VCaP (cell line): ENCODE results near the gene TARS2.

ENCODE experiments used
- H3K27ac ChIP-seq: fragments of 450-650 bp; 2 replicates; pipeline ENCODE4 v1.5.1; 2017
- TF ChIP-seq, protein P1 (sequence below): fragments of 450-650 bp; conservative IDR thresholded peaks from 2 replicates; pipeline ENCODE4 v1.5.1; 2017; ENCODE audit warnings: mild to moderate bottlenecking, moderate library complexity

TARS2 gene

DNA sequence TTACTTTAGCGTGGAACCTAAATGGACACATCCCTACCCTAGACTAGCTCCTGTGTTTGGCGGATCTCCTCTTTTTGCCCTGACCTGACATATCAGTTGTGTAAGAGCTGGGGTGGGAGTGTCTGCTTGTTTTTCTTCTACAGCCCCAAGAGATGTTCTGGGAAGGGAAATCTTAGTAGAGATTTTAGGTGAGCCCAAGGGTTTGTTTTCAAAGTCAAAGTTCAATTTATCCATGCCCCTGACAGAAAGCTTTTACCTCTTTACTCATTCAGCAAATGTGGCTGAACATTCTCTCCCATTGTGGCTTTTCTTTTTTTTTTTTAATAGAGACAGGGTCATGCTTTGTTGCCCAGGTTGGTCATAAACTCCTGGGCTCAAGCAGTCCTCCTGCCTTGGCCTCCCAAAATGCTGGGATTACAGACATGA, 7.3 kb upstream of the TARS2 start:
- TF ChIP-seq, protein P1, sequence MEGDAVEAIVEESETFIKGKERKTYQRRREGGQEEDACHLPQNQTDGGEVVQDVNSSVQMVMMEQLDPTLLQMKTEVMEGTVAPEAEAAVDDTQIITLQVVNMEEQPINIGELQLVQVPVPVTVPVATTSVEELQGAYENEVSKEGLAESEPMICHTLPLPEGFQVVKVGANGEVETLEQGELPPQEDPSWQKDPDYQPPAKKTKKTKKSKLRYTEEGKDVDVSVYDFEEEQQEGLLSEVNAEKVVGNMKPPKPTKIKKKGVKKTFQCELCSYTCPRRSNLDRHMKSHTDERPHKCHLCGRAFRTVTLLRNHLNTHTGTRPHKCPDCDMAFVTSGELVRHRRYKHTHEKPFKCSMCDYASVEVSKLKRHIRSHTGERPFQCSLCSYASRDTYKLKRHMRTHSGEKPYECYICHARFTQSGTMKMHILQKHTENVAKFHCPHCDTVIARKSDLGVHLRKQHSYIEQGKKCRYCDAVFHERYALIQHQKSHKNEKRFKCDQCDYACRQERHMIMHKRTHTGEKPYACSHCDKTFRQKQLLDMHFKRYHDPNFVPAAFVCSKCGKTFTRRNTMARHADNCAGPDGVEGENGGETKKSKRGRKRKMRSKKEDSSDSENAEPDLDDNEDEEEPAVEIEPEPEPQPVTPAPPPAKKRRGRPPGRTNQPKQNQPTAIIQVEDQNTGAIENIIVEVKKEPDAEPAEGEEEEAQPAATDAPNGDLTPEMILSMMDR: no peak
- no peak overlapping the region for H3K27ac ChIP-seq

DNA sequence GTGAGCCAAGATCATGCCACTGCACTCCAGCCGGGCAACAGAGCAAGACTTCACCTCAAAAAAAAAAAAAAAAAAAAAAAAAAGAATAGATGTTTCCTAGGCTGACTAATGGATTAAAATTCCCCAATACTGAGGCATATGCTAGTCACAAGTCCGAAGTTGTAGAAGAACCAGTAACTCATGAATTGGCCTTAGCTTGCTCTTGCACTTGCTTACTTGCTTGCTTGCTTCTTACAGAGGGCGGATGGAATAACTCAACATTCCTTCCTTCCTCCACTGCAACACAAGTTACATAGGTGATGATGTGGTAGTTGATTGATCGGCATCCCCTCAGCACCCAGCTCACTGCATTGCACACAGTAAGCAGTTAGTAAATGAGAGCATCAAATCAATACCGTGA, 2.8 kb upstream of the TARS2 start:
- H3K27ac ChIP-seq: no peak overlapping the region
- TF ChIP-seq, protein P1: no peak

DNA sequence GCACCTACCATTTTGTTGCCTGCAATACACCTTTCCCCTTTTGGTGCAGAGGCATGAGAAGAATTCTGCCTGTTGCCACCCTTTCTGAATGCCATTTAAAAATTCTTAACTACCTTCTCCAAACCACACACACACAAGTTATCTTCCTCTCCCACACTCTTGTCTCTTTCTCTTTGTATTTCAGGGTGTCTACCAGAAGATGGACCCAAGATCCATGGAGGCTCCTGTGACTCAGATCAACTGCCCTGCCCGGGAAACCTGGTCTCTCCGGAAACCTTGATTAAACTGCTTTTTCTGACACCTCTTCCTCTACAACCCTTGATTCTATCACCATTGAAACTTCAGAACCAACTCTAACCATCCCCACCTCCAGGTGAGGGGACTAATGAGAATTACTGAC, 2.4 kb upstream of the TARS2 start:
- no peak overlapping the region for H3K27ac ChIP-seq
- TF ChIP-seq, protein P1: peak; percentile 13; the same call in 1 of the 2 replicates

DNA sequence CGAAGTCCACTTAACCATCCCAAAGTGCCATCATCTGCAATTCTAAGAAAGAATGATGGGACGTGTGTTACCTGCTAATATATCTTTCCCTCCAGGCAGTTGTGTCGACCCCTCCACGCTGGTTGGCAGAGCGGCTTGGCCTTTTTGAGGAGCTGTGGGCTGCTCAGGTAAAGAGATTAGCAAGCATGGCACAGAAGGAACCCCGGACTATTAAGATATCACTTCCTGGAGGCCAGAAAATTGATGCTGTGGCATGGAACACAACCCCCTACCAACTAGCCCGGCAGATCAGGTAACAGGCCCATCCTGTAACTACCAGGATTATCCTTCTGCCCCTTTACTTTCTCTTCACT, 520 bp downstream of the TARS2 start:
- peak overlapping the region; percentile 78 for H3K27ac ChIP-seq
- TF ChIP-seq, protein P1: no peak

DNA sequence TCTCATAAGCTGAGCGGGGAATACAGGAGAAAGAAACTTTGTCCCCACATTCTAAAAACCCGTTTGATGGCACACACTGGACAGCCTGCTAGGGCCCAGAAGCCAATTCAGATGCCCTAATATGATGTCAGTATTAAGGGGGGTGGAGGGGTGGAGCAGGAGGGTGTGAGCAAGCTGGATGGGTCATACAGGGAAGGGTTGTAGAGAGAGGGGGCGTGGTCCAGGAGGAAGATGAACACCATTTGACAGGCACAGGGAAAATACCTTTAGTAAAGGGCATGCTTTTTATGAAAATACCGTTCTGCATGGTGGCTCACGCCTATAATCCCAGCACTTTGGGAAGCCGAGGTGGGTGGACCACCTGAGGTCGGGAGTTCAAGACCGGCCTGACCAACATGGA, 6.0 kb downstream of the TARS2 start:
- TF ChIP-seq, protein P1: no peak
- H3K27ac ChIP-seq: no peak overlapping the region

DNA sequence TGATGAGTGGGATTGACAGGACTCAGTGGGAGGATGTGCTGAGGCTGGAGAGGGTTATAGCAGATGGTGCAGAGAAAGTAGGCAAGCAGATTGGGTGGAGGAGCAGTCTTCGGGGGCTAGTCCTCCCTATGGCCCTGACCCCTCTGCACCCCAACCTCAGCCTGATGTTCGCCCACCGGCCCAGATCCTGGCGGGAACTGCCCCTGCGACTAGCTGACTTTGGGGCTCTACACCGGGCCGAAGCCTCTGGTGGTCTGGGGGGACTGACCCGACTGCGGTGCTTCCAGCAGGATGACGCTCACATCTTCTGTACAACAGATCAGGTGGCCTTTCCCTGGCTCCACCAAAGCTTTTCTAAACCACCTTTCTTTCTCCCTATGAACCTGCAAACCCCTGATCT, 11.1 kb downstream of the TARS2 start:
- TF ChIP-seq, protein P1: no peak
- no peak overlapping the region for H3K27ac ChIP-seq

DNA sequence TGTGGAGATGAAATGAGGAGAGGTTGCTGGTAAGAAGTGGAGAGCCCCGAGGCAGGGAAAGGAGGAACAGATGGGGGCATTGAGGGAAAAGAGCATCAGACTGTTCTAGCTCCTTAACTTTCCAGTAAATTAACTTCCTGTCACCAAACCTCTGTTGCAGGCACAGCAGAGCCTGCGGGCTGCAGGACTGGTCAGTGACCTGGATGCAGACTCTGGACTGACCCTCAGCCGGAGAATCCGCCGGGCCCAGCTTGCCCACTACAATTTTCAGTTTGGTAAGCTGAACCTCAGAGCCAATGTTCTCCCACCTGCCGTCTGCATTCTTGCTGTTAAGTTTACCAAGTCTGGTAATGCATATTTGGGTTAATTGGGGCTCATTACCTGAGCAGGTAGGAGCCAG, 18.2 kb downstream of the TARS2 start:
- H3K27ac ChIP-seq: no peak overlapping the region
- TF ChIP-seq, protein P1: no peak
